H9 (cell line): ENCODE measurements around the gene PRAC2. TPM values are rescaled to one million over a fixed set of nuclear protein-coding genes. Genes with fewer than 3 reads are reported as not detected.

ENCODE experiments used
- DNase-seq: peaks from one replicate; pipeline ENCODE4 v3.0.0-alpha.2; 2017
- H2AFZ ChIP-seq: one replicate; pipeline ENCODE4 v1.6.1; 2013; ENCODE audit warnings: mild to moderate bottlenecking, low read length, control low read depth, moderate library complexity
- H2AK5ac ChIP-seq: 2 replicates; pipeline ENCODE4 v1.6.1; 2013; ENCODE audit warnings: low read length, control low read depth, mixed read lengths; ENCODE audit not compliant: insufficient read length
- H2BK120ac ChIP-seq: one replicate; pipeline ENCODE4 v1.6.1; 2013; ENCODE audit warnings: low read depth, mild to moderate bottlenecking, low read length, control low read depth, inconsistent platforms; ENCODE audit not compliant: poor library complexity, severe bottlenecking
- H2BK12ac ChIP-seq: 2 replicates; pipeline ENCODE4 v1.6.1; 2013; ENCODE audit warnings: low read length, control low read depth, mixed read lengths, low read depth; ENCODE audit not compliant: insufficient read length
- H2BK15ac ChIP-seq: 2 replicates; pipeline ENCODE4 v1.6.1; 2013; ENCODE audit warnings: low read depth, low read length, control low read depth
- H2BK20ac ChIP-seq: one replicate; pipeline ENCODE4 v1.6.1; 2013; ENCODE audit warnings: low read depth, mild to moderate bottlenecking, low read length, control low read depth, inconsistent platforms; ENCODE audit not compliant: poor library complexity, severe bottlenecking
- H2BK5ac ChIP-seq: 2 replicates; pipeline ENCODE4 v1.6.1; 2013; ENCODE audit warnings: low read length, control low read depth, mixed read lengths; ENCODE audit not compliant: insufficient read length
- H3K14ac ChIP-seq: 2 replicates; pipeline ENCODE4 v1.6.1; 2013; ENCODE audit warnings: low read length, control low read depth; ENCODE audit not compliant: insufficient read depth
- H3K18ac ChIP-seq: 2 replicates; pipeline ENCODE4 v1.6.1; 2013; ENCODE audit warnings: low read depth, mild to moderate bottlenecking, mixed read lengths, low read length, control low read depth; ENCODE audit not compliant: insufficient read length
- H3K23ac ChIP-seq: 2 replicates; pipeline ENCODE4 v1.6.1; 2013; ENCODE audit warnings: low read length, control low read depth, mixed read lengths, low read depth; ENCODE audit not compliant: insufficient read length
- H3K23me2 ChIP-seq: 2 replicates; pipeline ENCODE4 v1.6.1; 2013; ENCODE audit warnings: low read depth, mild to moderate bottlenecking, mixed read lengths, low read length, control low read depth; ENCODE audit not compliant: insufficient read length, poor library complexity, severe bottlenecking
- H3K27ac ChIP-seq: 2 replicates; pipeline ENCODE4 v1.5.1; 2013; ENCODE audit warnings: low read length, control low read depth, mixed read lengths, low read depth; ENCODE audit not compliant: insufficient read length
- H3K27me3 ChIP-seq: 2 replicates; pipeline ENCODE4 v1.6.1; 2013; ENCODE audit warnings: low read length, control low read depth, inconsistent platforms; ENCODE audit not compliant: insufficient read depth
- H3K4ac ChIP-seq: 2 replicates; pipeline ENCODE4 v1.6.1; 2013; ENCODE audit warnings: low read depth, mild to moderate bottlenecking, control low read depth, inconsistent platforms, low read length, moderate library complexity
- H3K4me1 ChIP-seq: 2 replicates; pipeline ENCODE4 v1.6.1; 2013; ENCODE audit warnings: low read length, control low read depth, inconsistent platforms; ENCODE audit not compliant: insufficient read depth
- H3K4me2 ChIP-seq: 2 replicates; pipeline ENCODE4 v1.6.1; 2013; ENCODE audit warnings: low read length, control low read depth, mixed read lengths; ENCODE audit not compliant: insufficient read length, insufficient read depth
- H3K56ac ChIP-seq: 2 replicates; pipeline ENCODE4 v1.6.1; 2013; ENCODE audit warnings: low read depth, mild to moderate bottlenecking, mixed read lengths, low read length, control low read depth; ENCODE audit not compliant: insufficient read length
- H3K79me1 ChIP-seq: 2 replicates; pipeline ENCODE4 v1.6.1; 2013; ENCODE audit warnings: low read depth, mild to moderate bottlenecking, moderate library complexity, low read length, control low read depth, inconsistent platforms; ENCODE audit not compliant: insufficient read depth, poor library complexity, severe bottlenecking
- H3K79me2 ChIP-seq: 2 replicates; pipeline ENCODE4 v1.6.1; 2013; ENCODE audit warnings: low read length, control low read depth, inconsistent platforms; ENCODE audit not compliant: insufficient read depth
- H3K9ac ChIP-seq: 2 replicates; pipeline ENCODE4 v1.6.1; 2013; ENCODE audit warnings: low read length, control low read depth, mixed read lengths; ENCODE audit not compliant: insufficient read length; ENCODE audit errors: extremely low read depth
- H3K9me3 ChIP-seq: one replicate; pipeline ENCODE4 v1.6.1; 2013; ENCODE audit warnings: low read depth, low read length, inconsistent platforms; ENCODE audit not compliant: control insufficient read depth
- H3T11ph ChIP-seq: one replicate; pipeline ENCODE4 v1.6.1; 2013; ENCODE audit warnings: mild to moderate bottlenecking, low read length, control low read depth, inconsistent platforms
- H4K20me1 ChIP-seq: one replicate; pipeline ENCODE4 v1.6.1; 2013; ENCODE audit not compliant: control insufficient read depth, insufficient read length, insufficient read depth
- H4K5ac ChIP-seq: 2 replicates; pipeline ENCODE4 v1.6.1; 2013; ENCODE audit warnings: low read depth, mild to moderate bottlenecking, mixed read lengths, low read length, control low read depth; ENCODE audit not compliant: insufficient read length
- H4K8ac ChIP-seq: replicated peaks from 2 replicates; pipeline ENCODE4 v1.6.1; 2013; ENCODE audit warnings: low read length, control low read depth, mixed read lengths, low read depth; ENCODE audit not compliant: insufficient read length
- H4K91ac ChIP-seq: 2 replicates; pipeline ENCODE4 v1.6.1; 2013; ENCODE audit warnings: low read depth, mild to moderate bottlenecking, moderate library complexity, mixed read lengths, low read length, control low read depth; ENCODE audit not compliant: insufficient read length
- H3K27ac Mint-ChIP-seq, 3 experiments: 2 replicates in 2 of 3; 3 replicates in 1 of 3; pipeline ENCODE4 v1.8.0; 2020 to 2021; ENCODE audit warnings: mixed read lengths in 3 of 3, mild to moderate bottlenecking in 1 of 3, moderate library complexity in 1 of 3
- H3K27me3 Mint-ChIP-seq: 2 replicates; pipeline ENCODE4 v1.8.0; 2021; ENCODE audit warnings: low read depth, mild to moderate bottlenecking, moderate library complexity, mixed read lengths
- H3K36me3 Mint-ChIP-seq, 3 experiments: 2 replicates in 2 of 3; 3 replicates in 1 of 3; pipeline ENCODE4 v1.8.0; 2020 to 2021; ENCODE audit warnings: low read depth in 3 of 3, mixed read lengths in 3 of 3; ENCODE audit not compliant: insufficient read depth in 1 of 3
- H3K4me1 Mint-ChIP-seq, 2 experiments: 2 replicates each; pipeline ENCODE4 v1.8.0; 2020; ENCODE audit warnings: mixed read lengths in 2 of 2
- H3K4me3 Mint-ChIP-seq, 2 experiments: 2 replicates in 1 of 2; 3 replicates in 1 of 2; pipeline ENCODE4 v1.8.0; 2020 to 2021; ENCODE audit warnings: mild to moderate bottlenecking in 2 of 2, mixed read lengths in 2 of 2, moderate library complexity in 1 of 2
- H3K9me3 Mint-ChIP-seq, 2 experiments: 2 replicates in 1 of 2; 3 replicates in 1 of 2; pipeline ENCODE4 v1.8.0; 2020; ENCODE audit warnings: mild to moderate bottlenecking in 2 of 2, mixed read lengths in 2 of 2, moderate library complexity in 1 of 2
- WGBS: extraction: QIAGEN DNeasy Blood & Tissue Kit; methylation state at CpG from one replicate; pipeline ENCODE4 v1.1.7; 2013; ENCODE audit warnings: missing lambda C conversion rate, low lambda C conversion rate, mixed read lengths; ENCODE audit not compliant: insufficient read length; ENCODE audit errors: extremely low coverage; 5-methylcytosine and 5-hydroxymethylcytosine counted together
- total RNA-seq: library from RNA; stranded (reverse); gene quantifications from 2 replicates; pipeline ENCODE4 v1.2.1, GENCODE V29; 2021
- TF ChIP-seq, protein P1 (sequence below): fragments of 200-600 bp; sonication (generic); conservative IDR thresholded peaks from 3 replicates; pipeline ENCODE4 v1.8.0; 2021; ENCODE audit warnings: antibody characterized with exemption, mild to moderate bottlenecking

Gene PRAC2
- total RNA-seq, 1 experiment from 2014 or later: not detected

DNA sequence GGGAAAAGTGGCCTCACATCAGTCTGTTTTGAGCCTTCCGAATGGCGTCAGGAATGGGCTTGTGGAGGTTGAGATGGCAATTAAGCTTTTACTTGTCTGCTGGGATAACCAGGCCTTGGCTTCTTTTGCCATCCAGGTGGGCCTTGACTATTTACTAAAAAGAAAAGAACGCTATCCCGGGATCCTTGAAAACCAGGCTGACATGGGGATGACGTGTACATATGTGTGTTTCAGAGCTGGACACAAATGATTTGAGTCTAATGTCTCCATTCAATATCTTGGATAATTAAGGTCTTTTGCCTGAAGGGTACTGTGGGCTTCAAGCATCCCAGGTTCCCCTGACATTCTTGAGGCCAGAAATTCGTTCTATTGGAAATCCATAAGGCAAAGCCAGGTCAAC is 38.1 kb downstream of the PRAC2 start:
- Histone ChIP-seq H2BK15ac (no peak overlapping the region), H3K27me3 (peaks cover 34% of the 10 kb centered on the region), H3K79me1 (no peaks in the 10 kb centered on the region), H4K5ac (no peak overlapping the region), H3K4me1 (no peaks in the 10 kb centered on the region), H3K4me2 (no peak overlapping the region), H2AFZ (no peak overlapping the region), H3K18ac (no peak overlapping the region), H3K9me3 (no peaks in the 10 kb centered on the region), H3K23me2 (no peaks in the 10 kb centered on the region), H3K27ac (no peak overlapping the region), H3T11ph (no peak overlapping the region), H3K79me2 (no peaks in the 10 kb centered on the region), H4K20me1 (no peaks in the 10 kb centered on the region), H3K23ac (no peak overlapping the region), H3K56ac (no peak overlapping the region), H2BK20ac (no peak overlapping the region), H2AK5ac (no peak overlapping the region), H2BK5ac (no peak overlapping the region), H3K14ac (no peak overlapping the region), H2BK120ac (no peak overlapping the region), H3K4ac (no peak overlapping the region), H3K9ac (no peak overlapping the region), H4K91ac (no peak overlapping the region), H2BK12ac (no peak overlapping the region), H4K8ac (no peak overlapping the region)
- DNase-seq: no peak
- Mint-ChIP-seq H3K4me3 (no peak overlapping the region), H3K36me3 (no peaks in the 10 kb centered on the region), H3K27ac (no peak overlapping the region), H3K9me3 (no peaks in the 10 kb centered on the region), H3K4me1 (no peaks in the 10 kb centered on the region), H3K27me3 (peaks cover 99% of the 10 kb centered on the region)
- TF ChIP-seq, protein P1, sequence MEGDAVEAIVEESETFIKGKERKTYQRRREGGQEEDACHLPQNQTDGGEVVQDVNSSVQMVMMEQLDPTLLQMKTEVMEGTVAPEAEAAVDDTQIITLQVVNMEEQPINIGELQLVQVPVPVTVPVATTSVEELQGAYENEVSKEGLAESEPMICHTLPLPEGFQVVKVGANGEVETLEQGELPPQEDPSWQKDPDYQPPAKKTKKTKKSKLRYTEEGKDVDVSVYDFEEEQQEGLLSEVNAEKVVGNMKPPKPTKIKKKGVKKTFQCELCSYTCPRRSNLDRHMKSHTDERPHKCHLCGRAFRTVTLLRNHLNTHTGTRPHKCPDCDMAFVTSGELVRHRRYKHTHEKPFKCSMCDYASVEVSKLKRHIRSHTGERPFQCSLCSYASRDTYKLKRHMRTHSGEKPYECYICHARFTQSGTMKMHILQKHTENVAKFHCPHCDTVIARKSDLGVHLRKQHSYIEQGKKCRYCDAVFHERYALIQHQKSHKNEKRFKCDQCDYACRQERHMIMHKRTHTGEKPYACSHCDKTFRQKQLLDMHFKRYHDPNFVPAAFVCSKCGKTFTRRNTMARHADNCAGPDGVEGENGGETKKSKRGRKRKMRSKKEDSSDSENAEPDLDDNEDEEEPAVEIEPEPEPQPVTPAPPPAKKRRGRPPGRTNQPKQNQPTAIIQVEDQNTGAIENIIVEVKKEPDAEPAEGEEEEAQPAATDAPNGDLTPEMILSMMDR: no peak
- no CpG with 5 or more reads among the region's 6 CpGs for WGBS
